ENCODE results near the gene UVRAG.
A peak's percentile ranks its signal among the peaks of the same experiment; 100 is the strongest.
"Not testable (repeated sequence)": the region's sequence is repeated elsewhere in the genome, so short reads cannot be mapped to it uniquely, and the experiment has no call there.

UVRAG gene

DNA sequence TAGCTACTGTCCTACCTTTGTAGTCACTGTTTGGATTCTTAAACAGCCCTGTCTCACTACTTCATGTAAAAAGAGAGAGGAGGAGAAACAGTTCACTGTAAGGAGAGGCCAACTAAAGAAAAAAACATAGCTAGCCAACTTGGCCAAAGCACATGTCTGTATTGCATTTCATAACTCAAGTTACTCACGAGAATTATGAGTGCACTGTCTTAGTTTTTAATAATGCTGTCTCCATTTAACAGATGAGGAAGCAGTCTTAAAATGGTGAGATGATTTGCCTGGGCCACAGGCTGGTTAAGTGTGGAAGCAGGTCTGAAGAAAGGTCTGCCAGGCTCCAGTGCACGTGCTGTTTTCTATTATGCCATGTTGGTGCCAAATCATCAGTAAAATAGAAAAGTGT lies 104.5 kb downstream of the UVRAG start:
- TF ChIP-seq TAF1 (IDR thresholded peaks at IDR 0.05; ENCODE audit: low read depth, low read length): no peak
- no peak for TF ChIP-seq PAX5 (IDR thresholded peaks at IDR 0.05; ENCODE audit: insufficient read depth, low read length, severe bottlenecking)
- no peak for TF ChIP-seq POLR2A (IDR thresholded peaks at IDR 0.05; ENCODE audit: low read depth, low read length)
- no peak for TF ChIP-seq POU2F2 (IDR thresholded peaks at IDR 0.05; ENCODE audit: low read depth, low read length)
- TF ChIP-seq POLR2AphosphoS5 (IDR thresholded peaks at IDR 0.05; ENCODE audit: low read depth, low read length): no peak
- no peak for TF ChIP-seq SPI1 (IDR thresholded peaks at IDR 0.05; ENCODE audit: low read depth, low read length)
- FAIRE-seq (peak; percentile 28), DNase-seq (ENCODE audit: insufficient read length, low spot score) (no peak)

DNA sequence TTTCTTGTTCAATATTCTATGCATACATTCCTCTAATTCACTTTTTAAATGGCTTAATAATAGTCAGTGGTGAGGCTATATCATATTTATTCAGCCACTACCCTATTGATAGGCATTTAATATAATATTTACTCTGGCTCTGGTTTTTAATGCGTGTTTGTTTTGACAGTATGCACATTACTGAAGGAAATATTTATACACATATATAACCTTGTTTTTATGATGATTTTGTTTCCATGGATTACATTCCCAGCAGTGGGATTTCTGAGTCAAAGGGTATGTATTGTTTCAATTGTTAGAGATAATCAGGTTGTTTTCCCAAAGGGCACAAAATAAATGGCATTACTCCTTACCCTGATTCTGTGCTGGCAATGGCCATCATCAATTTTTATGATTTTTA lies 105.8 kb downstream of the UVRAG start:
- DNase-seq (ENCODE audit: insufficient read length, low spot score) (no peak), FAIRE-seq (no peak)
- TF ChIP-seq SPI1 (IDR thresholded peaks at IDR 0.05; ENCODE audit: low read depth, low read length): no peak
- no peak for TF ChIP-seq PAX5 (IDR thresholded peaks at IDR 0.05; ENCODE audit: insufficient read depth, low read length, severe bottlenecking)
- no peak for TF ChIP-seq POLR2A (IDR thresholded peaks at IDR 0.05; ENCODE audit: low read depth, low read length)
- no peak for TF ChIP-seq POU2F2 (IDR thresholded peaks at IDR 0.05; ENCODE audit: low read depth, low read length)
- TF ChIP-seq TAF1 (IDR thresholded peaks at IDR 0.05; ENCODE audit: low read depth, low read length): no peak
- no peak for TF ChIP-seq POLR2AphosphoS5 (IDR thresholded peaks at IDR 0.05; ENCODE audit: low read depth, low read length)

GRCh38 chr11:75921808-75922207 lies 106.8 kb downstream of the UVRAG start:
- DNase-seq (ENCODE audit: insufficient read length, low spot score) (no peak), FAIRE-seq (no peak)
- TF ChIP-seq SPI1 (IDR thresholded peaks at IDR 0.05; ENCODE audit: low read depth, low read length) (no peak), POLR2AphosphoS5 (IDR thresholded peaks at IDR 0.05; ENCODE audit: low read depth, low read length) (no peak), PAX5 (IDR thresholded peaks at IDR 0.05; ENCODE audit: insufficient read depth, low read length, severe bottlenecking) (no peak), POLR2A (IDR thresholded peaks at IDR 0.05; ENCODE audit: low read depth, low read length) (no peak), POU2F2 (IDR thresholded peaks at IDR 0.05; ENCODE audit: low read depth, low read length) (no peak), TAF1 (IDR thresholded peaks at IDR 0.05; ENCODE audit: low read depth, low read length) (no peak)

GRCh38 chr11:75924966-75925784 lies 110.2 kb downstream of the UVRAG start:
- no peak for TF ChIP-seq TAF1 (IDR thresholded peaks at IDR 0.05; ENCODE audit: low read depth, low read length)
- no peak for TF ChIP-seq POU2F2 (IDR thresholded peaks at IDR 0.05; ENCODE audit: low read depth, low read length)
- no peak for TF ChIP-seq POLR2AphosphoS5 (IDR thresholded peaks at IDR 0.05; ENCODE audit: low read depth, low read length)
- no peak for TF ChIP-seq POLR2A (IDR thresholded peaks at IDR 0.05; ENCODE audit: low read depth, low read length)
- no peak for TF ChIP-seq SPI1 (IDR thresholded peaks at IDR 0.05; ENCODE audit: low read depth, low read length)
- TF ChIP-seq PAX5 (IDR thresholded peaks at IDR 0.05; ENCODE audit: insufficient read depth, low read length, severe bottlenecking): no peak
- FAIRE-seq: no peak

DNA sequence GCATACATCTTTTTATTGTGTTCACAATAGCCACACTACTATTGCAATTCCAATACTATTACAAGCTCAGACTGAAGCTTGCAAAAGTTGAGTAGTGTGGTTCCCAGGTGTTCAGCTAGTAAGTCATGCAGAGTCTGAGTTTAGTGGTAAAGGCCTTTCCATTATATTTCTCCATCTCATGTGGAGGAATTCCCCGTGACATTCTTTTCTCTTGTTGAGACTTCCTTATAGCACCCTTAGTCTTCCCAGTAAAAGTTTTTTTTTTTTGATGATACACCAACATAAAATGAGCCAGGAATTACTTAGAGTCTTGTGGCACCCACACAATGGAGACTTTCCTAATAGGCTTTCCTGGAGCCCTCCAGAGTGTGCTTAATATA lies 110.8 kb downstream of the UVRAG start:
- DNase-seq (ENCODE audit: insufficient read length, low spot score): no peak
- FAIRE-seq: no peak
- TF ChIP-seq TAF1 (IDR thresholded peaks at IDR 0.05; ENCODE audit: low read depth, low read length) (no peak), POLR2AphosphoS5 (IDR thresholded peaks at IDR 0.05; ENCODE audit: low read depth, low read length) (no peak), POU2F2 (IDR thresholded peaks at IDR 0.05; ENCODE audit: low read depth, low read length) (no peak), POLR2A (IDR thresholded peaks at IDR 0.05; ENCODE audit: low read depth, low read length) (no peak), SPI1 (IDR thresholded peaks at IDR 0.05; ENCODE audit: low read depth, low read length) (no peak), PAX5 (IDR thresholded peaks at IDR 0.05; ENCODE audit: insufficient read depth, low read length, severe bottlenecking) (no peak)

More at GRCh38 chr11:75924966-75925784, 110.2 kb downstream of the UVRAG start:
- no peak for DNase-seq (ENCODE audit: insufficient read length, low spot score)

DNA sequence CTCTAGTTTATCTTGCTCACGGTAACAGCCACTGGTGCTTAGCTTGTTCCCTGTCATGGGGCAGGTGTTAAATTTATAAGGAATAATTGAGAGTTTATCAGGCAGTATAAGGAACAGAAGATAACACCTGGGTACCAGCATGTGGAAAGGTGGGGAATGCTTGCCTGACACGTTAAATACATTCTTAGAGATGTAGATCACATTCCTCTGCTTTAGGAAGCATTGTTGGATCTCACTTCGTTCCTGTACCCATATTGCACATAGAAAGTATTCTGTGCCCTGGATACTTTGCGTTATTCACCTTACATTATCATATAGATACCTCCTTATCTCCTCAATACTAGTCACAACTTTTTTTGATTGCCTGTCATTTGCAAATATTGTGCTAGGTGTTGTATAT lies 114.7 kb downstream of the UVRAG start:
- no peak for FAIRE-seq
- TF ChIP-seq PAX5 (IDR thresholded peaks at IDR 0.05; ENCODE audit: insufficient read depth, low read length, severe bottlenecking): no peak
- TF ChIP-seq POU2F2 (IDR thresholded peaks at IDR 0.05; ENCODE audit: low read depth, low read length): no peak
- TF ChIP-seq SPI1 (IDR thresholded peaks at IDR 0.05; ENCODE audit: low read depth, low read length): no peak
- TF ChIP-seq POLR2A (IDR thresholded peaks at IDR 0.05; ENCODE audit: low read depth, low read length): no peak
- TF ChIP-seq POLR2AphosphoS5 (IDR thresholded peaks at IDR 0.05; ENCODE audit: low read depth, low read length): no peak
- no peak for TF ChIP-seq TAF1 (IDR thresholded peaks at IDR 0.05; ENCODE audit: low read depth, low read length)
- no peak for DNase-seq (ENCODE audit: insufficient read length, low spot score)

GRCh38 chr11:75930534-75930933 lies 115.5 kb downstream of the UVRAG start:
- TF ChIP-seq POU2F2 (IDR thresholded peaks at IDR 0.05; ENCODE audit: low read depth, low read length) (no peak), POLR2AphosphoS5 (IDR thresholded peaks at IDR 0.05; ENCODE audit: low read depth, low read length) (no peak), PAX5 (IDR thresholded peaks at IDR 0.05; ENCODE audit: insufficient read depth, low read length, severe bottlenecking) (no peak), SPI1 (IDR thresholded peaks at IDR 0.05; ENCODE audit: low read depth, low read length) (no peak), TAF1 (IDR thresholded peaks at IDR 0.05; ENCODE audit: low read depth, low read length) (no peak), POLR2A (IDR thresholded peaks at IDR 0.05; ENCODE audit: low read depth, low read length) (no peak)
- DNase-seq (ENCODE audit: insufficient read length, low spot score) (no peak), FAIRE-seq (no peak)

GRCh38 chr11:75931124-75931523 lies 116.1 kb downstream of the UVRAG start:
- no peak for TF ChIP-seq POLR2A (IDR thresholded peaks at IDR 0.05; ENCODE audit: low read depth, low read length)
- TF ChIP-seq SPI1 (IDR thresholded peaks at IDR 0.05; ENCODE audit: low read depth, low read length): no peak
- TF ChIP-seq TAF1 (IDR thresholded peaks at IDR 0.05; ENCODE audit: low read depth, low read length): no peak
- TF ChIP-seq POU2F2 (IDR thresholded peaks at IDR 0.05; ENCODE audit: low read depth, low read length): no peak
- no peak for TF ChIP-seq POLR2AphosphoS5 (IDR thresholded peaks at IDR 0.05; ENCODE audit: low read depth, low read length)
- no peak for TF ChIP-seq PAX5 (IDR thresholded peaks at IDR 0.05; ENCODE audit: insufficient read depth, low read length, severe bottlenecking)
- FAIRE-seq (no peak), DNase-seq (ENCODE audit: insufficient read length, low spot score) (no peak)

DNA sequence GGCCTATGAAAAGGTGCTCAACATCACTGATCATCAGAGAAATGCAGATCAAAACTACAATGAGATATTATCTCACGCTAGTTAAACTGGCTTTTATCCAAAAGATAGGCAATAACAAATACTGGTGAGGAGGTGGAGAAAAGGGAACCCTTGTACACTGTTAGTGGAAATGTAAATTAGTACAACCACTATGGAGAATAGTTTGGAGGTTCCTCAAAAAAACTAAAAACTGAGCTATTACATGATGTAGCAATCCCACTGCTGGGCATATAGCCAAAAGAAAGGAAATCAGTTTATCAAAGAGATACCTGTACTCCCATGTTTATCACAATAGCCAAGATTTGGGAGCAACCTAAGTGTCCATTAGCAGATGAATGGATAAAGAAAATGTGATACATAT lies 118.7 kb downstream of the UVRAG start:
- DNase-seq (ENCODE audit: insufficient read length, low spot score): not testable (repeated sequence)
- peak; percentile 13 for FAIRE-seq

GRCh38 chr11:75934851-75935250 lies 119.8 kb downstream of the UVRAG start:
- FAIRE-seq: peak; percentile 47
- TF ChIP-seq TAF1 (IDR thresholded peaks at IDR 0.05; ENCODE audit: low read depth, low read length) (no peak), SPI1 (IDR thresholded peaks at IDR 0.05; ENCODE audit: low read depth, low read length) (no peak), PAX5 (IDR thresholded peaks at IDR 0.05; ENCODE audit: insufficient read depth, low read length, severe bottlenecking) (no peak), POLR2AphosphoS5 (IDR thresholded peaks at IDR 0.05; ENCODE audit: low read depth, low read length) (no peak), POLR2A (IDR thresholded peaks at IDR 0.05; ENCODE audit: low read depth, low read length) (no peak), POU2F2 (IDR thresholded peaks at IDR 0.05; ENCODE audit: low read depth, low read length) (no peak)
- DNase-seq (ENCODE audit: insufficient read length, low spot score): no peak

All from GM12891 (cell line).